ENCODE measurements around the gene VMA21. TPM values are rescaled to one million over a fixed set of nuclear protein-coding genes. Genes with fewer than 3 reads are reported as not detected.

The VMA21 gene
- total and polyA plus RNA-seq, 10 of the 15 experiments (the other 5 are each of a cell fraction or from before 2014, with no cell fraction given) = 12.9 to 53.6 (median 41.5) TPM

GRCh38 chrX:151402719-151403390 is 5.8 kb downstream of the VMA21 start (continued):
- no peak for TF ChIP-seq CUX1 (IDR thresholded peaks at IDR 0.05; ENCODE audit: insufficient replicate concordance, low read depth, low read length)
- no peak for TF ChIP-seq ASH2L (IDR thresholded peaks at IDR 0.05; ENCODE audit: borderline replicate concordance, low read depth)

DNA sequence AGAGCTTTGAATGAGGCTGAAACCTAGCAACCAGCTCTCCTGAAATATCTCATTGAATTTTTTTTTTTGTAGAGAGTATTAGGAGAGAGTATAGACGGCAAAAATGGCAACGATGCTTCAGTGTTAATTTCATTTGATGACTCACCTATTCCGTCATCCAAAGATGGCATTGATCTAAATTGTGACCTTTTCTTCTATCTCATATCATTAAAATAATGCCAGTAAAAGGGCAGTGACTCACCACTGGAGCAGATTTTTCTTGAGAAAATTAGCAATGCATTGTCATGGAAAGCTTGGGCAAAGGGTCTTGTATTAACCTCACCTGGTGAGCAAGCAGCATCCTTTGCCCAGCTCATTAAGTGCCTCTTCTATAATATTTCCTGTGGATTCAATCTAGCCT is 19.6 kb downstream of the VMA21 start:
- in situ Hi-C loops (cut with MboI) = no loop called here
- BruUV-seq (replicated peaks) = no TSS peak
- H2AFZ ChIP-seq (ENCODE audit: control insufficient read depth, low read depth, low read length) = no peak overlapping the region
- FAIRE-seq = no peak
- intact Hi-C loops (cut with micrococcal nuclease; ENCODE audit: unreplicated experiment) = no loop called here
- no peaks in the 10 kb centered on the region for H3K27me3 ChIP-seq (replicated peaks in 1 of 2; ENCODE audit: control insufficient read depth in 2 of 2, insufficient read depth in 2 of 2, low read length in 1 of 2)
- H3K79me2 ChIP-seq (ENCODE audit: control insufficient read depth, insufficient read depth, low read length) = no peaks in the 10 kb centered on the region
- H3K4me2 ChIP-seq (ENCODE audit: control insufficient read depth, insufficient read depth) = no peak overlapping the region
- no peaks in the 10 kb centered on the region for H4K20me1 ChIP-seq (ENCODE audit: control insufficient read depth, insufficient read depth)
- no peak overlapping the region for H3K4me3 ChIP-seq
- ChIA-PET RAD21 (ENCODE audit: unreplicated experiment) (no interaction called here), CTCF (no interaction called here), SMC1A (ENCODE audit: uncharacterized antibody, unreplicated experiment) (no interaction called here), POLR2A (no interaction called here)
- 72% methylated on average over 3 of the region's 3 CpGs for WGBS (ENCODE audit: insufficient coverage, insufficient replicate concordance, low lambda C conversion rate, missing lambda C conversion rate)
- H3K9ac ChIP-seq (ENCODE audit: control insufficient read depth, insufficient read depth, low read length) = no peak overlapping the region
- no peak for ATAC-seq
- H3K27ac ChIP-seq (ENCODE audit: control insufficient read depth, insufficient read depth) = no peak overlapping the region
- no peak for DNase-seq (ENCODE audit: low read depth, low spot score)
- H3K4me1 ChIP-seq (ENCODE audit: control insufficient read depth, insufficient read depth, low read length) = no peaks in the 10 kb centered on the region
- no peaks in the 10 kb centered on the region for H3K9me3 ChIP-seq (replicated peaks; ENCODE audit: control insufficient read depth, insufficient read depth, low read length)
- no peaks in the 10 kb centered on the region for H3K36me3 ChIP-seq (ENCODE audit: control insufficient read depth in 2 of 2, insufficient read depth in 2 of 2, low read length in 1 of 2)
- TF ChIP-seq NR2C2 (IDR thresholded peaks at IDR 0.05; ENCODE audit: borderline replicate concordance, control insufficient read depth, insufficient read length, low read depth) (no peak), RCOR1 (conservative IDR thresholded peaks at IDR 0.05; ENCODE audit: low read depth, low read length) (no peak), EP300 (IDR thresholded peaks at IDR 0.05; ENCODE audit: borderline replicate concordance in 1 of 2, control insufficient read depth in 1 of 2, low read depth in 2 of 2, low read length in 2 of 2) (no peak), IRF4 (IDR thresholded peaks at IDR 0.05; ENCODE audit: low read depth, low read length) (no peak), MXI1 (IDR thresholded peaks at IDR 0.05; ENCODE audit: low read depth, low read length) (no peak), SUPT20H (IDR thresholded peaks at IDR 0.05; ENCODE audit: borderline replicate concordance, control insufficient read depth, low read depth, low read length) (no peak), PAX8 (IDR thresholded peaks at IDR 0.05) (no peak), NFIC (IDR thresholded peaks at IDR 0.05; ENCODE audit: low read depth, low read length) (no peak), KAT2A (conservative IDR thresholded peaks at IDR 0.05; ENCODE audit: control insufficient read depth, low read depth, low read length) (no peak), FOXM1 (IDR thresholded peaks at IDR 0.05; ENCODE audit: low read depth, low read length) (no peak)
- TF ChIP-seq, protein P1, sequence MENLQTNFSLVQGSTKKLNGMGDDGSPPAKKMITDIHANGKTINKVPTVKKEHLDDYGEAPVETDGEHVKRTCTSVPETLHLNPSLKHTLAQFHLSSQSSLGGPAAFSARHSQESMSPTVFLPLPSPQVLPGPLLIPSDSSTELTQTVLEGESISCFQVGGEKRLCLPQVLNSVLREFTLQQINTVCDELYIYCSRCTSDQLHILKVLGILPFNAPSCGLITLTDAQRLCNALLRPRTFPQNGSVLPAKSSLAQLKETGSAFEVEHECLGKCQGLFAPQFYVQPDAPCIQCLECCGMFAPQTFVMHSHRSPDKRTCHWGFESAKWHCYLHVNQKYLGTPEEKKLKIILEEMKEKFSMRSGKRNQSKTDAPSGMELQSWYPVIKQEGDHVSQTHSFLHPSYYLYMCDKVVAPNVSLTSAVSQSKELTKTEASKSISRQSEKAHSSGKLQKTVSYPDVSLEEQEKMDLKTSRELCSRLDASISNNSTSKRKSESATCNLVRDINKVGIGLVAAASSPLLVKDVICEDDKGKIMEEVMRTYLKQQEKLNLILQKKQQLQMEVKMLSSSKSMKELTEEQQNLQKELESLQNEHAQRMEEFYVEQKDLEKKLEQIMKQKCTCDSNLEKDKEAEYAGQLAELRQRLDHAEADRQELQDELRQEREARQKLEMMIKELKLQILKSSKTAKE (IDR thresholded peaks at IDR 0.05; ENCODE audit: low read depth, poor library complexity, severe bottlenecking) = no peak

Measured in GM12878 (cell line).